HEK293 (cell line): ENCODE measurements around the gene RGS7.

ENCODE experiments used
- CTCF ChIA-PET: fragments of 350-600 bp; formaldehyde crosslinking; extraction: SDS; loops from one replicate; lab custom pipeline; 2021; ENCODE audit warnings: antibody characterized with exemption; lab: Yijun Ruan, JAX
- POLR2A ChIA-PET: fragments of 300-600 bp; formaldehyde crosslinking; extraction: SDS; loops from one replicate; lab custom pipeline; 2020; ENCODE audit warnings: antibody characterized with exemption, inconsistent platforms; lab: Yijun Ruan, JAX
- H3K27ac ChIP-seq: fragments of 200-500 bp; sonication (Bioruptor generic); 2 replicates; pipeline ENCODE4 v1.5.1; 2014; ENCODE audit warnings: low read depth, low read length, control low read depth, inconsistent platforms; ENCODE audit errors: extremely low read depth
- H3K36me3 ChIP-seq, 2 experiments: fragments of 200-500 bp in 1 of 2; sonication (Bioruptor generic) in 1 of 2; 1 replicate in 1 of 2; 2 replicates in 1 of 2; pipeline ENCODE4 v1.5.1; 2014 to 2017; ENCODE audit warnings: inconsistent platforms in 2 of 2, low read length in 2 of 2; ENCODE audit not compliant: control insufficient read depth in 2 of 2, insufficient read depth in 1 of 2
- H3K4me1 ChIP-seq: fragments of 200-500 bp; sonication (Bioruptor generic); 2 replicates; pipeline ENCODE4 v1.5.1; 2014; ENCODE audit warnings: mild to moderate bottlenecking, low read length, inconsistent platforms; ENCODE audit not compliant: control insufficient read depth, insufficient read depth
- H3K4me3 ChIP-seq: 2 replicates; pipeline ENCODE4 v1.5.1; 2011; ENCODE audit warnings: low read depth, mild to moderate bottlenecking, control low read depth, low read length, moderate library complexity
- H3K9me3 ChIP-seq: fragments of 200-500 bp; sonication (Bioruptor generic); 2 replicates; pipeline ENCODE4 v1.5.1; 2014; ENCODE audit warnings: low read depth, low read length, inconsistent platforms; ENCODE audit not compliant: control insufficient read depth, insufficient read depth
- BCL11A ChIP-seq: fragments of 450-650 bp; formaldehyde crosslinking; IDR thresholded peaks from 2 replicates; pipeline ENCODE4 v1.5.1; 2016; ENCODE audit warnings: low read depth, missing biosample characterization, missing genetic modification characterization
- FEZF1 ChIP-seq: fragments of 450-650 bp; formaldehyde crosslinking; IDR thresholded peaks from 2 replicates; pipeline ENCODE4 v1.5.1; 2016; ENCODE audit warnings: missing biosample characterization, missing genetic modification characterization
- HIC1 ChIP-seq: fragments of 450-650 bp; formaldehyde crosslinking; IDR thresholded peaks from 2 replicates; pipeline ENCODE4 v1.5.1; 2016; ENCODE audit warnings: missing biosample characterization, missing genetic modification characterization
- INSM2 ChIP-seq: fragments of 450-650 bp; formaldehyde crosslinking; IDR thresholded peaks from 2 replicates; pipeline ENCODE4 v1.5.1; 2016; ENCODE audit warnings: missing biosample characterization, missing genetic modification characterization
- KLF7 ChIP-seq: fragments of 450-650 bp; formaldehyde crosslinking; IDR thresholded peaks from 2 replicates; pipeline ENCODE4 v1.5.1; 2016; ENCODE audit warnings: missing biosample characterization, missing genetic modification characterization, borderline replicate concordance
- OSR2 ChIP-seq: fragments of 450-650 bp; formaldehyde crosslinking; IDR thresholded peaks from 2 replicates; pipeline ENCODE4 v1.5.1; 2016; ENCODE audit warnings: missing biosample characterization, missing genetic modification characterization
- OVOL3 ChIP-seq: fragments of 450-650 bp; formaldehyde crosslinking; IDR thresholded peaks from 2 replicates; pipeline ENCODE4 v1.5.1; 2016; ENCODE audit warnings: missing biosample characterization, missing genetic modification characterization
- PRDM6 ChIP-seq: fragments of 450-650 bp; formaldehyde crosslinking; IDR thresholded peaks from 2 replicates; pipeline ENCODE4 v1.5.1; 2017; ENCODE audit warnings: missing biosample characterization, missing genetic modification characterization
- SCRT2 ChIP-seq: fragments of 450-650 bp; formaldehyde crosslinking; IDR thresholded peaks from 2 replicates; pipeline ENCODE4 v1.5.1; 2016; ENCODE audit warnings: missing biosample characterization, missing genetic modification characterization
- SP3 ChIP-seq: fragments of 450-650 bp; formaldehyde crosslinking; IDR thresholded peaks from 2 replicates; pipeline ENCODE4 v1.5.1; 2016; ENCODE audit warnings: missing biosample characterization, missing genetic modification characterization
- SP7 ChIP-seq: fragments of 450-650 bp; formaldehyde crosslinking; IDR thresholded peaks from 2 replicates; pipeline ENCODE4 v1.5.1; 2016; ENCODE audit warnings: missing biosample characterization, missing genetic modification characterization
- WT1 ChIP-seq: fragments of 450-650 bp; formaldehyde crosslinking; IDR thresholded peaks from 2 replicates; pipeline ENCODE4 v1.5.1; 2016; ENCODE audit warnings: missing biosample characterization, missing genetic modification characterization
- ZBTB1 ChIP-seq: fragments of 450-650 bp; formaldehyde crosslinking; IDR thresholded peaks from 2 replicates; pipeline ENCODE4 v1.5.1; 2016; ENCODE audit warnings: missing biosample characterization, missing genetic modification characterization
- ZBTB8A ChIP-seq: fragments of 450-650 bp; formaldehyde crosslinking; IDR thresholded peaks from 2 replicates; pipeline ENCODE4 v1.5.1; 2016; ENCODE audit warnings: missing biosample characterization, missing genetic modification characterization
- ZNF10 ChIP-seq: fragments of 450-650 bp; formaldehyde crosslinking; IDR thresholded peaks from 2 replicates; pipeline ENCODE4 v1.5.1; 2017; ENCODE audit warnings: missing biosample characterization, missing genetic modification characterization
- ZNF132 ChIP-seq: fragments of 450-650 bp; formaldehyde crosslinking; IDR thresholded peaks from 2 replicates; pipeline ENCODE4 v1.5.1; 2017; ENCODE audit warnings: missing biosample characterization, missing genetic modification characterization, borderline replicate concordance
- ZNF24 ChIP-seq: fragments of 450-650 bp; formaldehyde crosslinking; IDR thresholded peaks from 2 replicates; pipeline ENCODE4 v1.5.1; 2016; ENCODE audit warnings: missing biosample characterization, missing genetic modification characterization
- ZNF398 ChIP-seq: fragments of 450-650 bp; formaldehyde crosslinking; IDR thresholded peaks from 2 replicates; pipeline ENCODE4 v1.5.1; 2017; ENCODE audit warnings: missing biosample characterization, missing genetic modification characterization
- ZNF473 ChIP-seq: fragments of 450-650 bp; formaldehyde crosslinking; IDR thresholded peaks from 2 replicates; pipeline ENCODE4 v1.5.1; 2017; ENCODE audit warnings: missing biosample characterization, missing genetic modification characterization
- ZNF501 ChIP-seq: fragments of 450-650 bp; formaldehyde crosslinking; IDR thresholded peaks from 2 replicates; pipeline ENCODE4 v1.5.1; 2016; ENCODE audit warnings: missing biosample characterization, missing genetic modification characterization
- ZNF518A ChIP-seq: fragments of 450-650 bp; formaldehyde crosslinking; conservative IDR thresholded peaks from 2 replicates; pipeline ENCODE4 v1.5.1; 2016; ENCODE audit warnings: low read depth, missing biosample characterization, missing genetic modification characterization
- ZNF549 ChIP-seq: fragments of 450-650 bp; IDR thresholded peaks from 2 replicates; pipeline ENCODE4 v1.5.1; 2018; ENCODE audit warnings: missing biosample characterization, missing genetic modification characterization, mild to moderate bottlenecking, inconsistent platforms, moderate library complexity
- ZNF658 ChIP-seq: fragments of 450-650 bp; formaldehyde crosslinking; IDR thresholded peaks from 2 replicates; pipeline ENCODE4; 2016; ENCODE audit warnings: missing biosample characterization, missing genetic modification characterization
- ZNF76 ChIP-seq: fragments of 450-650 bp; formaldehyde crosslinking; IDR thresholded peaks from 2 replicates; pipeline ENCODE4; 2016; ENCODE audit warnings: low read depth, missing biosample characterization, missing genetic modification characterization, borderline replicate concordance
- ZSCAN23 ChIP-seq: fragments of 450-650 bp; formaldehyde crosslinking; IDR thresholded peaks from 2 replicates; pipeline ENCODE4 v1.5.1; 2016; ENCODE audit warnings: missing biosample characterization, missing genetic modification characterization
- ZXDB ChIP-seq: fragments of 450-650 bp; formaldehyde crosslinking; IDR thresholded peaks from 2 replicates; pipeline ENCODE4 v1.5.1; 2016; ENCODE audit warnings: missing biosample characterization, missing genetic modification characterization

Gene RGS7

GRCh38 chr1:241130881-241131280 is 226.1 kb downstream of the RGS7 start:
- POLR2A ChIA-PET: no interaction called here
- H3K27ac ChIP-seq: no peak overlapping the region
- CTCF ChIA-PET: interaction anchor here (0.7 kb wide), 1 partner anchor 18 kb away, joined by 3 read pairs; no protein-coding TSS in a partner anchor
- H3K4me1 ChIP-seq: peaks cover 19% of the 10 kb centered on the region
- H3K9me3 ChIP-seq: no peaks in the 10 kb centered on the region
- H3K36me3 ChIP-seq: no peaks in the 10 kb centered on the region
- H3K4me3 ChIP-seq: no peak overlapping the region
- TF ChIP-seq WT1 (tag by site-specific recombination): 0 out of 2 replicates have a peak, but pooled peaks have one; percentile 45
- 0 out of 2 replicates have a peak, but pooled peaks have one; percentile 10 for TF ChIP-seq SCRT2 (tag by site-specific recombination)
- TF ChIP-seq PRDM6: peak; percentile 97
- peak; percentile 75 for TF ChIP-seq SP7 (tag by site-specific recombination)
- peak; percentile 27; the same call in 1 of the 2 replicates for TF ChIP-seq ZNF518A
- peak; percentile 34; the same call in 1 of the 2 replicates for TF ChIP-seq ZNF398 (tag by site-specific recombination)
- TF ChIP-seq ZBTB8A (tag by site-specific recombination): no peak
- TF ChIP-seq ZXDB (tag by site-specific recombination): 0 out of 2 replicates have a peak, but pooled peaks have one; percentile 24
- TF ChIP-seq ZBTB1 (tag by site-specific recombination): 0 out of 2 replicates have a peak, but pooled peaks have one; percentile 81
- peak; percentile 78 for TF ChIP-seq OVOL3 (tag by site-specific recombination)
- peak; percentile 49 for TF ChIP-seq SP3 (tag by site-specific recombination)
- TF ChIP-seq HIC1 (tag by site-specific recombination): peak; percentile 83
- peak; percentile 48 for TF ChIP-seq FEZF1 (tag by site-specific recombination)
- peak; percentile 50; the same call in 1 of the 2 replicates for TF ChIP-seq OSR2 (tag by site-specific recombination)
- no peak for TF ChIP-seq ZNF132 (tag by site-specific recombination)
- peak; percentile 58; the same call in 1 of the 2 replicates for TF ChIP-seq ZNF24
- peak; percentile 92 for TF ChIP-seq BCL11A (tag by site-specific recombination)
- peak; percentile 86; the same call in 1 of the 2 replicates for TF ChIP-seq ZSCAN23
- TF ChIP-seq ZNF76 (tag by site-specific recombination): no peak; the same call in 1 of the 2 replicates
- TF ChIP-seq ZNF10 (tag by site-specific recombination): no peak
- no peak for TF ChIP-seq ZNF473
- no peak for TF ChIP-seq ZNF658 (tag by site-specific recombination)
- no peak for TF ChIP-seq KLF7 (tag by site-specific recombination)
- TF ChIP-seq INSM2 (tag by site-specific recombination): peak; percentile 92
- peak; percentile 27; the same call in 1 of the 2 replicates for TF ChIP-seq ZNF549 (tag by site-specific recombination)
- 0 out of 2 replicates have a peak, but pooled peaks have one; percentile 36 for TF ChIP-seq ZNF501
